Measurements from ENCODE around the gene URB1.

URB1 gene

GRCh38 chr21:32321480-32321879 lies 71.3 kb downstream of the URB1 start:
- DNase-seq (ENCODE audit: low read depth): no peak
- TF ChIP-seq CTCF (IDR thresholded peaks at IDR 0.05; ENCODE audit: insufficient read depth, low read depth, low read length, missing control alignments): no peak
- no peak overlapping the region for H3K4me3 ChIP-seq (ENCODE audit: low read depth, low read length)

DNA sequence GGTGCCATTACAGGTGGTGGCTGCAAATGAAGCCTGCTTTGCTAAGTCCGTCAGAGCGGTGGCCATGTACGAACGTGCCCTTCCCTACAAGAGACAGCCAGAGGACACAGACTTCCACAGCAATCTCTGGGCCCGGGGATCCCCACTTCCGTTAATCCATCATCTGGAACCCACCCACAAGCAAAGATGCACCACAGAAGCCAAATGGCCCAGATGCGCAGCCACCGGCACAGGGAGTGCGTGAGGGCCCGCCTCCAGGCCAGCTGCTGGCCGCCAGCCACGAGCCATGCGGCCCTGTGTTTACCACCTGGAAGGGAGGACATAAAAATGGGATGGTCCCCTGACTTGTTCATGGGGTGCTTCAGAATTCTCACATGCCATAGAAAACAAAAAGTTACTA lies 72.1 kb downstream of the URB1 start:
- no peak overlapping the region for H3K4me3 ChIP-seq (ENCODE audit: low read depth, low read length)
- DNase-seq (ENCODE audit: low read depth): no peak
- no peak for TF ChIP-seq CTCF (IDR thresholded peaks at IDR 0.05; ENCODE audit: insufficient read depth, low read depth, low read length, missing control alignments)

DNA sequence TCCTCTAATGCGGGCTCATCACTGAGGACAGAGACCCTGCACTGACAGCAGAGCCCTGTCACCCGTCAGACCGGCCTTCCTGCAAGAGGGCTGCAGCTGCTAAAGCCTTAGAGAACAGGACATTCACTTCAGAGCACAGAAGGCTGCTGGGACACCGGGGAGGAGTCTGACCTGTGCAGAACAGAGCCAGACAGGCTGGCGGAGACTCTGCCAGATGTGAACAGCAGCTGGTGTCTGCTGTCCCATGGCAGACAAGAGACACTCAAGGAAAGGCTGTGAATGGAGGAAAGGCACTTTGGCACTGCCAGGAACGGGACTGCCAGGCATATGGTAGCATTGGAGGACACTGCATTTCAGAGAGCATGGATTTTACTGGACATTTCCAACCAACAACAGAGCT lies 72.8 kb downstream of the URB1 start:
- H3K4me3 ChIP-seq (ENCODE audit: low read depth, low read length): no peak overlapping the region
- no peak for TF ChIP-seq CTCF (IDR thresholded peaks at IDR 0.05; ENCODE audit: insufficient read depth, low read depth, low read length, missing control alignments)
- DNase-seq (ENCODE audit: low read depth): no peak

GRCh38 chr21:32319012-32319411 lies 73.8 kb downstream of the URB1 start:
- no peak for TF ChIP-seq CTCF (IDR thresholded peaks at IDR 0.05; ENCODE audit: insufficient read depth, low read depth, low read length, missing control alignments)
- H3K4me3 ChIP-seq (ENCODE audit: low read depth, low read length): no peak overlapping the region
- no peak for DNase-seq (ENCODE audit: low read depth)

DNA sequence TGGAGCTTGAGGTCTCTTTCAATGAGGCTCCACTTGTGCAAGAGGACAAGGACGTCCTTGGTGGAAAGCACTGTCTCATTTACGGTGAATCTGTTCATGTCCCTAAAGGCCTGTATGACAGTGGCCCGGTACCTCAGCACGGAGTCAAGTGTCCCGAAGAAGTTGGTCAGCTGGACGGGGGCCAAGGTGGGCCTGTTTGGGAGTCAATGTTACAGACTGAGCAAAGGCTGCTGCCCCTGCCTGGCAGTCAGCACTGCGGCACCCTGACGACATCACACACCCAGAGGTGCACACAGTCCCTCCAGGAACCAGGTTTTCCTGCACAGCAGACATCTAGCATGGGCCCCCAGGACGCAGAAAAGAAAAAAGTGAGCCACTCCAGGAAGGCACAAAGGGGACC lies 75.1 kb downstream of the URB1 start:
- no peak overlapping the region for H3K4me3 ChIP-seq (ENCODE audit: low read depth, low read length)
- TF ChIP-seq CTCF (IDR thresholded peaks at IDR 0.05; ENCODE audit: insufficient read depth, low read depth, low read length, missing control alignments): no peak
- DNase-seq (ENCODE audit: low read depth): no peak

GRCh38 chr21:32316361-32317215 lies 76.2 kb downstream of the URB1 start:
- DNase-seq (ENCODE audit: low read depth): no peak
- no peak for TF ChIP-seq CTCF (IDR thresholded peaks at IDR 0.05; ENCODE audit: insufficient read depth, low read depth, low read length, missing control alignments)
- H3K4me3 ChIP-seq (ENCODE audit: low read depth, low read length): no peak overlapping the region
